ENCODE results near the gene S100A1. TPM values are rescaled to one million over a fixed set of nuclear protein-coding genes. Genes with fewer than 3 reads are reported as not detected.
"Not testable (repeated sequence)": the region's sequence is repeated elsewhere in the genome, so short reads cannot be mapped to it uniquely, and the experiment has no call there.

The S100A1 gene
- total RNA-seq, 1 donor from 2014 or later, result not detected

DNA sequence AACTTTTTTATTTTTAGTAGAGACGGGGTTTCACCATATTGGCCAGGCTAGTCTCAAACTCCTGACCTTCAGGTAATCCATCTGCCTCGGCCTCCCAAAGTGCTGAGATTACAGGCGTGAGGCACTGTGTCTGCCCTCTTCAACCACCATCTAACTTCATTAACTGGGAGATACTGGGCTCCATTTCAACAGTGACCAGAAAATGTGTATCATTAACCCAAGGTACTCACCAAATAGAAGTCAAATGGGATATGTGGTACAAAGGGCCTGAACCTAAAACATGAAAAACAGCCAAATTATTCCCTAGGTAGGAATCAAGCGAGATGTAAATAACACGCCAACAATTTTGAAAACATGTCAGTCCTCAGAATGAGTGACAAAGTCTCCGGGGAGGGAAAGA is 41.4 kb downstream of the S100A1 start:
- Histone ChIP-seq H3K27ac (no peak overlapping the region), H3K36me3 (peaks cover 52% of the 10 kb centered on the region), H3K4me3 (peak overlapping the region; percentile 84), H3K4me1 (peaks cover 10% of the 10 kb centered on the region), H3K27me3 (no peaks in the 10 kb centered on the region), H3K9me3 (no peaks in the 10 kb centered on the region)
- TF ChIP-seq, protein P1, sequence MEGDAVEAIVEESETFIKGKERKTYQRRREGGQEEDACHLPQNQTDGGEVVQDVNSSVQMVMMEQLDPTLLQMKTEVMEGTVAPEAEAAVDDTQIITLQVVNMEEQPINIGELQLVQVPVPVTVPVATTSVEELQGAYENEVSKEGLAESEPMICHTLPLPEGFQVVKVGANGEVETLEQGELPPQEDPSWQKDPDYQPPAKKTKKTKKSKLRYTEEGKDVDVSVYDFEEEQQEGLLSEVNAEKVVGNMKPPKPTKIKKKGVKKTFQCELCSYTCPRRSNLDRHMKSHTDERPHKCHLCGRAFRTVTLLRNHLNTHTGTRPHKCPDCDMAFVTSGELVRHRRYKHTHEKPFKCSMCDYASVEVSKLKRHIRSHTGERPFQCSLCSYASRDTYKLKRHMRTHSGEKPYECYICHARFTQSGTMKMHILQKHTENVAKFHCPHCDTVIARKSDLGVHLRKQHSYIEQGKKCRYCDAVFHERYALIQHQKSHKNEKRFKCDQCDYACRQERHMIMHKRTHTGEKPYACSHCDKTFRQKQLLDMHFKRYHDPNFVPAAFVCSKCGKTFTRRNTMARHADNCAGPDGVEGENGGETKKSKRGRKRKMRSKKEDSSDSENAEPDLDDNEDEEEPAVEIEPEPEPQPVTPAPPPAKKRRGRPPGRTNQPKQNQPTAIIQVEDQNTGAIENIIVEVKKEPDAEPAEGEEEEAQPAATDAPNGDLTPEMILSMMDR (IDR thresholded peaks at IDR 0.05), result no peak
- intact Hi-C loops (cut with DNase I), result no loop called here
- DNase-seq (no peak), ATAC-seq (no peak)

DNA sequence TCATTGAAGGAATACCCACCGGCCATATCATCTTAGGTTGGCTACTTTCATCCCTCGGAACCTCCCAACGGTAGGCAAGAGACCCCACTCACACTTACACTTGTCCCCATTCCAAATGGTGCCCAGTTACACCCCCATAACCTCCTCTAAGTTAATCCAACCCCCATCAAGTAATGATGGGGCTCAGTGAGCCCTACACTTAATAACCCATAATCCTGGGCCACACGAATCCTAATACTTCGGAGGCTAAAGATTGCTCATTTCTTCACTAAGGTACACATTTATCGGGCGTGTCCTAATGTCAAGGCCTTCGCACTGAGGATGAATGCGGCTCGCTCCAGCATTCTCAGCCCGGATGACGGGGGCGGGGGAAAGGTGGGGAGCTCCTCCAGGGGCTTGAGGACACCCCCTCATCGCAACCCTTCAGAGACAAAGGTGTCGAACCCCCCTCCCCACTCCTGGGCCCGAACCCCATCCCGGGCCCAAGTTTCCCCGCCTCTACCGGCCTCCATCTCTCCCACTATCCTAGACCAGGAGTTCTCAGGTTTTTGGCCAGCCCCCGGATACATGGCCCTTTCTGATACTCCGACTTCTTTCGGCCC is 42.1 kb downstream of the S100A1 start:
- peak overlapping the region; percentile 84 for H3K4me3 ChIP-seq
- ATAC-seq, result peak; percentile 22
- intact Hi-C loops (cut with DNase I), result no loop called here
- H3K36me3 ChIP-seq, result peaks cover 44% of the 10 kb centered on the region
- TF ChIP-seq, protein P1 (IDR thresholded peaks at IDR 0.05), result no peak
- H3K27me3 ChIP-seq, result no peaks in the 10 kb centered on the region
- peaks cover 10% of the 10 kb centered on the region for H3K4me1 ChIP-seq
- H3K9me3 ChIP-seq, result no peaks in the 10 kb centered on the region
- peak overlapping the region; percentile 82 for H3K27ac ChIP-seq
- DNase-seq, result peak; percentile 73

DNA sequence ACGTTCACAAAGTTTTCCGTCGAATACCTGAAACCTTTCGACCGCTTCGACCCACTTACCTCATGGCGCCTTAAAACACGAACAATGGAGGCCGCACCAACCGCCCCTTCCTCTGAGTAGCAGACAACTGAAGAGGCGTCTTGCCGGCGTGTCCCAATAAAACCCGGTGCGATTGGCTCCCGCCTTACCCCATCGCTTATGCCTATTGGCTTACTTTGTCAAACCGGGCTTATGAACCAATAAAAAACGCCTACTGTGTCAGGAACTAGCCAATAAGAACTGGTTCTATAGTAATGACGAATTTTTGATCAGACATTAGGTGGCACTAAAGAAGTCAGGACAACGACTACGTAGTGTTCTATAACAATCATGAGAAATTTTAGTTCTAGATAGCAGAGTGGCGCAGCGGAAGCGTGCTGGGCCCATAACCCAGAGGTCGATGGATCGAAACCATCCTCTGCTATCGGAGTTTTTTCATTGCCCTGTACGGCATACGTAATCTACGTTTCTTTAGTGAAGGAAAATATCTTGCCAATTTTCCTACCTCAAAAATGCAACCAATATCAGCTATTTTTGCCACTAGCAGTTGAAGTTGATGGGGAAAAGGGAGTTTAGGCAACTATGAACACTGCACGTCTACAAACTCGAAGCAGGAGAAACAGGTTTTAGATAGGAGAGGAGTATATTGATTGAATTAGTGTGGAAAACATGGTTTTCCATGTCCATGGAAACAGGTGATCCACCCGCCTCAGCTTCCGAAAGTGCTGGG is 42.8 kb downstream of the S100A1 start, which contains the start of gene ILF2:
ILF2 (minus strand) TSS at position 135 of the 769 bp plus-strand sequence; CDS start at position 64, 71 bp downstream.
- TF ChIP-seq, protein P1 (IDR thresholded peaks at IDR 0.05), result peak; percentile 43
- Histone ChIP-seq H3K4me3 (peak within 1 kb of the TSS; percentile 84), H3K27ac (peak within 1 kb of the TSS; percentile 88), H3K27me3 (no peaks in the 10 kb centered on the region), H3K9me3 (no peaks in the 10 kb centered on the region), H3K36me3 (peaks cover 37% of the 10 kb centered on the region), H3K4me1 (peaks cover 10% of the 10 kb centered on the region)
- ATAC-seq (peak; percentile 97), DNase-seq (peak; percentile 98)
- intact Hi-C loops (cut with DNase I), result no loop called here

DNA sequence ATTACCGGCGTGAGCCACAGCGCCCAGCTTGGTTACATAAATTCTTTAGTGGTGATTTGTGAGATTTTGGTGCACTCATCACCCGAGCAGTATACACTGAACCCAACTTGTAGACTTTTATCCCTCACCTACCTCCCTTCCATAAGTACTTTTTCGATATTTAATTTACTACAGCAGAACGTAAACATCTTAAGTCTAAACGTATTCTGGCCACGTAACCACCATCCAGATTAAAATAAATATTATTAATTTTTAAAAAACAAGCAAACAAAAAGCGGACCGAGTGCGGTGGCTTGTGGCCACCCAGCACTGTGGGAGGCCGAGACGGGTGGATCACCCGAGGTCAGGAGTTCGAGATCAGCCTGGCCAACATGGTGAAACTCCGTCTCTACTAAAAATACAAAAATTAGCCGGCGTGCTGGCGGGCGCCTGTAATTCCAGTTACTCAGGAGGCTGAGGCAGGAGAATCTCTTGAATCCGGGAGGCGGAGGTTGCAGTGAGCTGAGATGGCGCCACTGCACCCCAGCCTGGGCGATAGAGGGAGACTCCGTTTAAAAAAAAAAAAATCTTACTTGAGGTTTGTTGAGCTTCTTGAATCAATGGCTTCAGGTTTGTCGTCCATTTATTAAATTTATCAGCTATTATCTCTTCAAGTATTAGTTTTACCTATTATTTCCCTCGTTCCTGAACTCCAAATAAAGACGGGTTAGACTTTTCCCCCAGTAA is 43.6 kb downstream of the S100A1 start:
- H3K27me3 ChIP-seq; H3K4me1 ChIP-seq; intact Hi-C loops (cut with DNase I); H3K9me3 ChIP-seq: not testable (repeated sequence)
- ATAC-seq, result peak; percentile 2
- peak; percentile 75 for DNase-seq
- H3K4me3 ChIP-seq, result peak overlapping the region; percentile 84
- H3K36me3 ChIP-seq, result peaks cover 30% of the 10 kb centered on the region
- peak overlapping the region; percentile 88 for H3K27ac ChIP-seq
- TF ChIP-seq, protein P1 (IDR thresholded peaks at IDR 0.05), result peak; percentile 18

DNA sequence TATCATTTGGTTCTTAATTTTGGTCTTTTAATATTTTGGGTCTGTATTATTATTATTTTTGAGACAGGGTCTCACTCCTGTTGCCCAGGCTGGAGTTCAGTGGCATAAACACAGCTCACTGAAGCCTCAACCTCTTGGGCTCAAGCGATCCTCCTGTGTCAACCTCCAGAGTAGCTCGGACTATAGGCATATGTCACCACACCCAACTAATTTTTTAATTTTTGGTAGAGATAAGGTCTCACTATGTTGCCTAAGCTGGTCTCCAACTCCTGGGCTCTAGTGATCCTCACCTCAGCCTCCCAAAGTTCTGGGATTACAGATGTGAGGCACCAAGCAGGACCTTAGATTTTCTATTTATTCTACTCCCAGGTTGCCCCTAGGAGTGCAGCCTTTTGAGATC is 45.3 kb downstream of the S100A1 start:
- intact Hi-C loops (cut with DNase I), result no loop called here
- ATAC-seq, result no peak

More for the DNA sequence above, 45.3 kb downstream of the S100A1 start:
- Histone ChIP-seq H3K4me3 (no peak overlapping the region), H3K27ac (no peak overlapping the region), H3K4me1 (peaks cover 21% of the 10 kb centered on the region), H3K36me3 (peaks cover 12% of the 10 kb centered on the region), H3K9me3 (no peaks in the 10 kb centered on the region), H3K27me3 (peaks cover 10% of the 10 kb centered on the region)
- TF ChIP-seq, protein P1 (IDR thresholded peaks at IDR 0.05), result no peak
- DNase-seq, result no peak

Measured in upper lobe of right lung (tissue), 1 donor.